HepG2 (cell line): ENCODE data around the gene TGM2. TPM values are rescaled to one million over a fixed set of nuclear protein-coding genes. Genes with fewer than 3 reads are reported as not detected.

Source experiments
- FLYWCH1 ChIP-seq: sonication (generic); formaldehyde crosslinking; IDR thresholded peaks from 2 replicates; pipeline ENCODE4 v1.8.1; 2023; ENCODE audit warnings: mild to moderate bottlenecking, missing genetic modification reagents
- GFI1 ChIP-seq: sonication (generic); formaldehyde crosslinking; IDR thresholded peaks from 2 replicates; pipeline ENCODE4 v1.5.0; 2020; ENCODE audit warnings: missing genetic modification reagents, mild to moderate bottlenecking, borderline replicate concordance
- KLF16 ChIP-seq, 2 experiments: sonication (generic) in 1 of 2; formaldehyde crosslinking in 1 of 2; IDR thresholded peaks; 2 replicates each; pipeline versions ENCODE4 v1.6.1 to v1.8.0; 2016 to 2023; ENCODE audit warnings: missing genetic modification reagents in 2 of 2, missing compliant biosample characterization in 1 of 2
- PPARG ChIP-seq: conservative IDR thresholded peaks from 2 replicates; pipeline ENCODE4 v1.6.1; 2016; ENCODE audit warnings: missing biosample characterization, missing genetic modification reagents
- SKI ChIP-seq: fragments of 450-650 bp; IDR thresholded peaks from one replicate; pipeline ENCODE4 v1.6.1; 2018; ENCODE audit warnings: mild to moderate bottlenecking; ENCODE audit not compliant: partially characterized antibody
- SNRNP70 ChIP-seq: fragments of 200-400 bp; formaldehyde crosslinking; IDR thresholded peaks from 2 replicates; pipeline ENCODE4 v1.6.1; 2017; ENCODE audit warnings: mild to moderate bottlenecking, low read depth, low read length, moderate library complexity
- ZBTB3 ChIP-seq: sonication (generic); formaldehyde crosslinking; IDR thresholded peaks from 2 replicates; pipeline ENCODE4 v1.4.0; 2020; ENCODE audit warnings: low read depth, mild to moderate bottlenecking, moderate library complexity, missing genetic modification reagents, borderline replicate concordance
- ZBTB4 ChIP-seq: sonication (generic); formaldehyde crosslinking; IDR thresholded peaks from 2 replicates; pipeline ENCODE4 v1.4.0; 2020; ENCODE audit warnings: missing genetic modification reagents, mild to moderate bottlenecking, borderline replicate concordance
- ZFYVE20 ChIP-seq: sonication (generic); formaldehyde crosslinking; IDR thresholded peaks from 2 replicates; pipeline ENCODE4 v1.8.0; 2023; ENCODE audit warnings: low read depth, mild to moderate bottlenecking, moderate library complexity, missing genetic modification reagents, borderline replicate concordance
- ZNF224 ChIP-seq: sonication (generic); formaldehyde crosslinking; IDR thresholded peaks from 2 replicates; pipeline ENCODE4 v1.5.0; 2020; ENCODE audit warnings: mild to moderate bottlenecking, missing genetic modification reagents
- polyA plus RNA-seq, 8 experiments: library from polyadenylated mRNA; depleted of rRNA in 3 of 8; stranded (reverse) in 7 of 8; unstranded in 1 of 8; fragments of >200 nt; fragmentation: Illumina TruSeq in 4 of 8; extraction: Trizol in 4 of 8; gene quantifications; 2 replicates each; pipeline versions ENCODE4 v1.2.1 to v1.2.3, GENCODE V29; 2011 to 2016; ENCODE audit warnings: low read depth in 4 of 8, missing spikeins in 1 of 8, mixed read lengths in 1 of 8; ENCODE audit not compliant: insufficient read depth in 1 of 8
- total RNA-seq, 5 experiments: library from RNA; depleted of rRNA; stranded (reverse); fragments of >200 nt; fragmentation: Illumina TruSeq; extraction: Trizol; gene quantifications; 2 replicates each; pipeline ENCODE4 v1.2.3, GENCODE V29; 2016; ENCODE audit warnings: low read depth in 1 of 5
- TF ChIP-seq, protein P1 (sequence below): sonication (generic); formaldehyde crosslinking; IDR thresholded peaks from 2 replicates; pipeline ENCODE4 v1.5.0; 2020; ENCODE audit warnings: mild to moderate bottlenecking, missing genetic modification reagents

Gene TGM2
- total and polyA plus RNA-seq, 2 of the 13 experiments (the other 11 are each of a cell fraction or from before 2014, with no cell fraction given) = 4.2 to 46.4 TPM

DNA sequence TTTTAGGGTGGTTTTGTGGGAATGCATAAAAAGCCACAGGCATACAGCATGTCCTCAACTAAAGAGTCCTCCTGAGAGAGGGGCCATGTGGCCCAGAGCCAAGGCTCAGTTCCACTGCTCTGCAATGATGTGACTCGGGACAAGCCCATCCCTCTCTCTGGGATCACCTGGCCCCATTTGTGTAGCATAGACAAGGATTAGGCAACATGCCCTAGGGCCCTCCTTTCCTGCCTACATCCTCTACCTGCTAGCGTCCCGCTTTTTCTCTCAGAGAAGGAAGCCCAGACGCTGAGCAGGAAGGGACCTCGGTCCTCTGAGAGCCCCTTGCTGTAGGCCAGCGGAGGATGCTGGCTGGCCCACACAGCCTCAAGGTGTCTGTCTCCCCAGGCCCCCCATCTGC is 8.8 kb downstream of the TGM2 start (continued):
- no peak for TF ChIP-seq ZBTB3
- no peak for TF ChIP-seq FLYWCH1 (CRISPR knock-in tag)
- no peak for TF ChIP-seq ZBTB4 (CRISPR knock-in tag)
- TF ChIP-seq, protein P1, sequence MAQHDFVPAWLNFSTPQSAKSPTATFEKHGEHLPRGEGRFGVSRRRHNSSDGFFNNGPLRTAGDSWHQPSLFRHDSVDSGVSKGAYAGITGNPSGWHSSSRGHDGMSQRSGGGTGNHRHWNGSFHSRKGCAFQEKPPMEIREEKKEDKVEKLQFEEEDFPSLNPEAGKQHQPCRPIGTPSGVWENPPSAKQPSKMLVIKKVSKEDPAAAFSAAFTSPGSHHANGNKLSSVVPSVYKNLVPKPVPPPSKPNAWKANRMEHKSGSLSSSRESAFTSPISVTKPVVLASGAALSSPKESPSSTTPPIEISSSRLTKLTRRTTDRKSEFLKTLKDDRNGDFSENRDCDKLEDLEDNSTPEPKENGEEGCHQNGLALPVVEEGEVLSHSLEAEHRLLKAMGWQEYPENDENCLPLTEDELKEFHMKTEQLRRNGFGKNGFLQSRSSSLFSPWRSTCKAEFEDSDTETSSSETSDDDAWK (CRISPR knock-in tag) = no peak
- no peak for TF ChIP-seq SKI
- TF ChIP-seq KLF16 (CRISPR knock-in tag; IDR thresholded peaks at IDR 0.05) = no peak
- TF ChIP-seq ZFYVE20 (CRISPR knock-in tag) = no peak
- no peak for TF ChIP-seq GFI1 (CRISPR knock-in tag)
- no peak for TF ChIP-seq PPARG (CRISPR knock-in tag)
- TF ChIP-seq ZNF224 = no peak
- TF ChIP-seq SNRNP70 = no peak
